H1 (cell line): ENCODE measurements around the gene CENPI. TPM values are rescaled to one million over a fixed set of nuclear protein-coding genes. Genes with fewer than 3 reads are reported as not detected.

Source experiments
- CTCF ChIA-PET: fragments of 300-600 bp; sonication (Branson Sonifier 250); formaldehyde crosslinking; loops from one replicate; lab custom pipeline; 2021; ENCODE audit not compliant: partially characterized antibody; lab: Charles Lee
- POLR2A ChIA-PET: fragments of 300-600 bp; sonication (Branson Sonifier 250); formaldehyde crosslinking; loops from one replicate; lab custom pipeline; 2021; ENCODE audit warnings: inconsistent platforms; ENCODE audit not compliant: partially characterized antibody; lab: Charles Lee
- DNase-seq, 2 experiments: peaks; one replicate each; pipeline versions ENCODE4 v3.0.0 to v3.0.0-alpha.2; 2010 to 2022; ENCODE audit warnings: low spot score in 2 of 2, low read depth in 1 of 2, mixed read lengths in 1 of 2
- FAIRE-seq: peaks from 2 replicates; lab custom pipeline; 2011; peaks lifted over from hg19 to GRCh38; lab: Jason Lieb, UNC
- H2AFZ ChIP-seq: 2 replicates; pipeline ENCODE4 v1.8.1; 2012; ENCODE audit warnings: low read length, inconsistent platforms
- H2AK5ac ChIP-seq: 2 replicates; pipeline ENCODE4 v1.6.1; 2013; ENCODE audit warnings: low read depth, low read length
- H2BK120ac ChIP-seq: replicated peaks from 2 replicates; pipeline ENCODE3; 2013; ENCODE audit warnings: low read depth, low read length, inconsistent platforms
- H2BK12ac ChIP-seq: 2 replicates; pipeline ENCODE4 v1.6.1; 2013; ENCODE audit warnings: low read depth, low read length
- H2BK15ac ChIP-seq: 2 replicates; pipeline ENCODE4 v1.6.1; 2013; ENCODE audit warnings: low read length
- H2BK20ac ChIP-seq: 2 replicates; pipeline ENCODE4 v1.6.1; 2013; ENCODE audit warnings: low read length
- H2BK5ac ChIP-seq: 2 replicates; pipeline ENCODE4 v1.6.1; 2013; ENCODE audit warnings: low read depth, low read length
- H3K14ac ChIP-seq: 2 replicates; pipeline ENCODE4 v1.6.1; 2013; ENCODE audit warnings: inconsistent platforms; ENCODE audit not compliant: insufficient read length
- H3K18ac ChIP-seq: 2 replicates; pipeline ENCODE4 v1.6.1; 2013; ENCODE audit warnings: low read length; ENCODE audit errors: extremely low read depth
- H3K23ac ChIP-seq: 2 replicates; pipeline ENCODE4 v1.6.1; 2013; ENCODE audit warnings: inconsistent platforms; ENCODE audit not compliant: insufficient read length
- H3K23me2 ChIP-seq: 2 replicates; pipeline ENCODE4 v1.6.1; 2013; ENCODE audit warnings: low read depth, low read length
- H3K27ac ChIP-seq: 2 replicates; pipeline ENCODE4 v1.6.1; 2011; ENCODE audit warnings: low read depth, low read length, inconsistent platforms
- H3K27me3 ChIP-seq, 4 experiments: replicated peaks in 1 of 4; 1 replicate in 1 of 4; 2 replicates in 3 of 4; pipeline versions ENCODE4 v1.6.1 to v1.8.1; 2011 to 2013; ENCODE audit warnings: low read length in 3 of 4, mild to moderate bottlenecking in 3 of 4, inconsistent platforms in 2 of 4, mixed read lengths in 2 of 4, moderate library complexity in 1 of 4; ENCODE audit not compliant: control insufficient read depth in 3 of 4, insufficient read depth in 3 of 4; ENCODE audit errors: extremely low read depth in 1 of 4
- H3K36me3 ChIP-seq, 4 experiments: 2 replicates each; pipeline versions ENCODE4 v1.6.1 to v1.8.1; 2011 to 2013; ENCODE audit warnings: mild to moderate bottlenecking in 4 of 4, low read length in 3 of 4, moderate library complexity in 2 of 4, control low read depth in 1 of 4, inconsistent platforms in 1 of 4; ENCODE audit not compliant: insufficient read depth in 4 of 4, control insufficient read depth in 2 of 4
- H3K4ac ChIP-seq: replicated peaks from 2 replicates; pipeline ENCODE3; 2013; ENCODE audit warnings: low read length, low read depth, mixed read lengths, inconsistent platforms; ENCODE audit not compliant: insufficient read length
- H3K4me1 ChIP-seq, 4 experiments: replicated peaks in 1 of 4; 1 replicate in 1 of 4; 2 replicates in 3 of 4; pipeline versions ENCODE4 v1.6.1 to v1.8.1; 2011 to 2013; ENCODE audit warnings: low read length in 3 of 4, inconsistent platforms in 2 of 4, mixed read lengths in 1 of 4; ENCODE audit not compliant: insufficient read depth in 4 of 4, control insufficient read depth in 3 of 4
- H3K4me2 ChIP-seq, 2 experiments: 2 replicates each; pipeline versions ENCODE4 v1.6.1 to v1.8.1; 2011 to 2013; ENCODE audit warnings: low read depth in 2 of 2, low read length in 2 of 2, control low read depth in 1 of 2, inconsistent platforms in 1 of 2, mild to moderate bottlenecking in 1 of 2; ENCODE audit not compliant: insufficient read depth in 1 of 2
- H3K4me3 ChIP-seq, 4 experiments: fragments of 200-600, 300-600 bp in 1 of 4; sonication (generic), shearing (Covaris generic), sonication (Bioruptor Twin) in 1 of 4; 2 replicates each; pipeline versions ENCODE4 v1.5.1 to v1.8.1; 2011 to 2016; ENCODE audit warnings: low read length in 4 of 4, low read depth in 3 of 4, control low read depth in 2 of 4, inconsistent platforms in 2 of 4, mild to moderate bottlenecking in 2 of 4, mixed read lengths in 1 of 4, moderate library complexity in 1 of 4; ENCODE audit not compliant: insufficient read depth in 2 of 4; ENCODE audit errors: extremely low read depth in 1 of 4
- H3K56ac ChIP-seq: replicated peaks from 2 replicates; pipeline ENCODE3; 2013; ENCODE audit warnings: low read depth, mild to moderate bottlenecking, mixed read lengths, low read length, inconsistent platforms; ENCODE audit not compliant: insufficient read length
- H3K79me1 ChIP-seq: 2 replicates; pipeline ENCODE4 v1.6.1; 2013; ENCODE audit warnings: low read depth, low read length, control low read depth
- H3K79me2 ChIP-seq, 2 experiments: 2 replicates each; pipeline versions ENCODE4 v1.6.1 to v1.8.1; 2012 to 2013; ENCODE audit warnings: low read length in 2 of 2, mild to moderate bottlenecking in 2 of 2, inconsistent platforms in 1 of 2; ENCODE audit not compliant: insufficient read depth in 2 of 2, control insufficient read depth in 1 of 2
- H3K9ac ChIP-seq, 4 experiments: replicated peaks in 1 of 4; 1 replicate in 1 of 4; 2 replicates in 3 of 4; pipeline versions ENCODE4 v1.6.1 to v1.8.1; 2011 to 2013; ENCODE audit warnings: low read depth in 3 of 4, low read length in 3 of 4, control low read depth in 2 of 4, mild to moderate bottlenecking in 2 of 4, moderate library complexity in 2 of 4, inconsistent platforms in 1 of 4; ENCODE audit errors: extremely low read depth in 1 of 4
- H3K9me3 ChIP-seq, 2 experiments: 2 replicates each; pipeline versions ENCODE4 v1.6.1 to v1.8.1; 2012 to 2013; ENCODE audit warnings: mild to moderate bottlenecking in 2 of 2, moderate library complexity in 2 of 2, control low read depth in 1 of 2, inconsistent platforms in 1 of 2, low read depth in 1 of 2, low read length in 1 of 2, mixed read lengths in 1 of 2; ENCODE audit not compliant: insufficient read depth in 2 of 2
- H4K20me1 ChIP-seq, 2 experiments: replicated peaks in 1 of 2; 2 replicates each; pipeline versions ENCODE3 to v1.8.1; 2011 to 2013; ENCODE audit warnings: inconsistent platforms in 2 of 2, low read length in 2 of 2, mild to moderate bottlenecking in 1 of 2; ENCODE audit not compliant: insufficient read depth in 2 of 2, control insufficient read depth in 1 of 2
- H4K5ac ChIP-seq: 2 replicates; pipeline ENCODE4 v1.6.1; 2013; ENCODE audit warnings: low read length, low read depth, mixed read lengths, inconsistent platforms; ENCODE audit not compliant: insufficient read length
- H4K8ac ChIP-seq: 2 replicates; pipeline ENCODE4 v1.8.0; 2013; ENCODE audit warnings: mild to moderate bottlenecking, moderate library complexity, low read length, inconsistent platforms; ENCODE audit not compliant: insufficient read depth; ENCODE audit errors: extremely low read depth
- H4K91ac ChIP-seq: replicated peaks from 2 replicates; pipeline ENCODE3; 2013; ENCODE audit warnings: low read length, mixed read lengths, inconsistent platforms; ENCODE audit not compliant: insufficient read length
- ASH2L ChIP-seq: fragments of 200-600, 300-600 bp; sonication (generic); IDR thresholded peaks from one replicate; pipeline ENCODE4 v1.7.1; 2017; ENCODE audit warnings: low read length
- EP300 ChIP-seq, 2 experiments: IDR thresholded peaks; 1 replicate in 1 of 2; 2 replicates in 1 of 2; pipeline ENCODE4 v1.6.1; 2011 to 2012; ENCODE audit warnings: low read depth in 2 of 2, low read length in 2 of 2, mild to moderate bottlenecking in 2 of 2, borderline replicate concordance in 1 of 2, inconsistent platforms in 1 of 2, moderate library complexity in 1 of 2
- FOSL1 ChIP-seq: IDR thresholded peaks from 2 replicates; pipeline ENCODE4 v1.6.1; 2011; ENCODE audit warnings: mild to moderate bottlenecking, low read depth, low read length, moderate library complexity; ENCODE audit not compliant: insufficient read depth
- NRF1 ChIP-seq: IDR thresholded peaks from 2 replicates; pipeline ENCODE4 v1.6.1; 2011; ENCODE audit warnings: mild to moderate bottlenecking, low read depth, low read length, improper control_type of control experiment
- PHF8 ChIP-seq: fragments of 200-600 bp; sonication (generic); conservative IDR thresholded peaks from 2 replicates; pipeline ENCODE4 v1.7.1; 2012; ENCODE audit warnings: low read depth, mild to moderate bottlenecking, inconsistent platforms, low read length, moderate library complexity
- POLR2A ChIP-seq, 2 experiments: IDR thresholded peaks; 1 replicate in 1 of 2; 2 replicates in 1 of 2; pipeline ENCODE4 v1.6.1; 2011; ENCODE audit warnings: low read depth in 2 of 2, low read length in 2 of 2, mild to moderate bottlenecking in 2 of 2; ENCODE audit errors: control extremely low read depth in 1 of 2
- POLR2AphosphoS5 ChIP-seq: IDR thresholded peaks from 2 replicates; pipeline ENCODE4 v1.6.1; 2011; ENCODE audit warnings: low read depth, low read length
- RAD21 ChIP-seq, 2 experiments: IDR thresholded peaks in 1 of 2; conservative IDR thresholded peaks in 1 of 2; 2 replicates each; pipeline ENCODE4 v1.6.1; 2011; ENCODE audit warnings: low read depth in 2 of 2, low read length in 2 of 2, improper control_type of control experiment in 1 of 2, inconsistent platforms in 1 of 2, mild to moderate bottlenecking in 1 of 2, moderate library complexity in 1 of 2
- RBBP5 ChIP-seq: IDR thresholded peaks from 2 replicates; pipeline ENCODE4 v1.7.1; 2012; ENCODE audit warnings: low read depth, mild to moderate bottlenecking, inconsistent platforms, low read length, moderate library complexity, borderline replicate concordance
- RXRA ChIP-seq: IDR thresholded peaks from 2 replicates; pipeline ENCODE4 v1.6.1; 2011; ENCODE audit warnings: low read depth, mild to moderate bottlenecking, low read length, moderate library complexity; ENCODE audit not compliant: insufficient read depth
- SAP30 ChIP-seq: fragments of 300-600 bp; sonication (generic); IDR thresholded peaks from 2 replicates; pipeline ENCODE4 v1.7.1; 2012; ENCODE audit warnings: low read length, moderate library complexity, mild to moderate bottlenecking, inconsistent platforms; ENCODE audit not compliant: insufficient read depth, insufficient replicate concordance
- SP1 ChIP-seq: IDR thresholded peaks from 2 replicates; pipeline ENCODE4 v1.6.1; 2011; ENCODE audit warnings: low read depth, low read length
- TCF12 ChIP-seq: IDR thresholded peaks from 2 replicates; pipeline ENCODE4 v1.6.1; 2011; ENCODE audit warnings: low read depth, mild to moderate bottlenecking, low read length
- WGBS, 2 experiments: shearing (Covaris generic) in 1 of 2; methylation state at CpG; one replicate each; pipeline versions ENCODE4 v1.1.6 to v1.1.7; 2013 to 2015; ENCODE audit warnings: low lambda C conversion rate in 2 of 2, mixed read lengths in 2 of 2, inconsistent platforms in 1 of 2, low coverage in 1 of 2, missing lambda C conversion rate in 1 of 2; ENCODE audit not compliant: insufficient replicate concordance in 2 of 2, insufficient coverage in 1 of 2, insufficient read length in 1 of 2; ENCODE audit errors: extremely low coverage in 1 of 2, missing lambda C conversion rate in 1 of 2; 5-methylcytosine and 5-hydroxymethylcytosine counted together
- polyA plus RNA-seq, 7 experiments: library from polyadenylated mRNA; depleted of rRNA in 3 of 7; stranded (reverse) in 5 of 7; unstranded in 2 of 7; fragments of >200 nt in 5 of 7; fragments of 200-250 nt in 2 of 7; gene quantifications; 1 replicate in 5 of 7; 2 replicates in 1 of 7; 4 replicates in 1 of 7; pipeline versions ENCODE4 v1.2.1 to v1.2.3, GENCODE V29; 2011 to 2013; ENCODE audit warnings: missing spikeins in 2 of 7, mixed read lengths in 2 of 7
- total RNA-seq: library from RNA; stranded (reverse); fragmentation: NEBNext Ultra II Directional; extraction: Animal tissue kit (Norgen Biotek cat#: 25700); gene quantifications from 2 replicates; pipeline ENCODE4 v1.2.1, GENCODE V29; 2021

The CENPI gene
- total and polyA plus RNA-seq, 2 of the 8 experiments (the other 6 are each of a cell fraction or from before 2014, with no cell fraction given), result 7.2 to 22.5 TPM

GRCh38 chrX:101081231-101081630 lies 16.8 kb upstream of the CENPI start:
- Histone ChIP-seq H2BK12ac (no peak overlapping the region), H3K23ac (no peak overlapping the region), H3K79me2 (no peaks in the 10 kb centered on the region), H3K4me3 (no peak overlapping the region), H3K4me1 (peaks cover 0 to 2% (median 0%) of the 10 kb centered on the region in 4 experiments; a peak in 1 of 7 replicates), H3K9ac (no peak overlapping the region), H3K23me2 (0 out of 2 replicates have a peak, but pooled peaks cover 8% of the 10 kb centered on the region), H3K4me2 (no peak overlapping the region; a peak in 1 of 4 replicates), H2AK5ac (no peak overlapping the region), H3K27me3 (peaks cover 0 to 2% (median 1%) of the 10 kb centered on the region in 4 experiments; a peak in 3 of 7 replicates), H3K4ac (no peak overlapping the region), H2BK15ac (no peak overlapping the region), H4K5ac (no peak overlapping the region), H3K27ac (no peak overlapping the region), H3K14ac (no peak overlapping the region), H4K91ac (no peak overlapping the region), H2BK120ac (no peak overlapping the region), H4K8ac (no peak overlapping the region), H3K56ac (no peak overlapping the region), H3K36me3 (no peaks in the 10 kb centered on the region), H2AFZ (no peak overlapping the region), H2BK5ac (no peak overlapping the region), H4K20me1 (no peaks in the 10 kb centered on the region), H2BK20ac (no peak overlapping the region), H3K79me1 (no peaks in the 10 kb centered on the region), H3K18ac (no peak overlapping the region), H3K9me3 (no peaks in the 10 kb centered on the region)
- TF ChIP-seq RAD21 (IDR thresholded peaks at IDR 0.05 in 1 of 2, conservative IDR thresholded peaks at IDR 0.05 in 1 of 2; ENCODE audit: low read depth in 2 of 2, low read length in 2 of 2) (no peak), EP300 (IDR thresholded peaks at IDR 0.05; ENCODE audit: borderline replicate concordance in 1 of 2, low read depth in 2 of 2, low read length in 2 of 2) (no peak), FOSL1 (no peak), NRF1 (no peak), RBBP5 (no peak), POLR2A (IDR thresholded peaks at IDR 0.05; ENCODE audit: control extremely low read depth in 1 of 2, low read depth in 2 of 2, low read length in 2 of 2) (no peak), RXRA (no peak), PHF8 (no peak), SP1 (no peak), POLR2AphosphoS5 (no peak), ASH2L (no peak), TCF12 (no peak), SAP30 (no peak)
- no peak for DNase-seq
- no peak for FAIRE-seq
- WGBS, 2 experiments, result 91% methylated on average over 3 of the region's 3 CpGs; no CpG with 5 or more reads in 1 of the 2 experiments
- ChIA-PET POLR2A (no interaction called here), CTCF (no interaction called here)
